ENCODE results near the gene LTB4R.
"Not testable (repeated sequence)": the region's sequence is repeated elsewhere in the genome, so short reads cannot be mapped to it uniquely, and the experiment has no call there.

The LTB4R gene

GRCh38 chr14:24348186-24348585, 36.9 kb downstream of the LTB4R start:
- no peak for DNase-seq

- no peak for DNase-seq
These were observed 38.4 kb downstream of the LTB4R start for GRCh38 chr14:24349742-24350141.

- no peak for DNase-seq
These were observed 40.2 kb downstream of the LTB4R start for GRCh38 chr14:24351517-24351916.

- DNase-seq, result no peak
These were observed 42.5 kb downstream of the LTB4R start for GRCh38 chr14:24353559-24354481.

- DNase-seq, result not testable (repeated sequence)
These were observed 43.2 kb downstream of the LTB4R start for GRCh38 chr14:24354482-24354825.

GRCh38 chr14:24355009-24355408, 43.7 kb downstream of the LTB4R start:
- DNase-seq, result no peak

GRCh38 chr14:24356208-24356607, 44.9 kb downstream of the LTB4R start:
- DNase-seq, result no peak

- no peak for DNase-seq
These were observed 49.0 kb downstream of the LTB4R start for GRCh38 chr14:24360281-24360680.

- DNase-seq, result no peak
These were observed 50.0 kb downstream of the LTB4R start for GRCh38 chr14:24361326-24361725.

GRCh38 chr14:24362241-24362960, 51.1 kb downstream of the LTB4R start:
- no peak for DNase-seq

GRCh38 chr14:24363401-24363800, 52.1 kb downstream of the LTB4R start:
- DNase-seq, result no peak

GRCh38 chr14:24364841-24365240, 53.5 kb downstream of the LTB4R start:
- no peak for DNase-seq

- peak; percentile 86 for DNase-seq
These were observed 54.5 kb downstream of the LTB4R start for GRCh38 chr14:24365600-24366412.

- DNase-seq, result no peak
These were observed 55.1 kb downstream of the LTB4R start for GRCh38 chr14:24366413-24366720.

- DNase-seq, result peak; percentile 68
These were observed 55.6 kb downstream of the LTB4R start for GRCh38 chr14:24366721-24367513.

Measured in activated effector memory CD4-positive, alpha-beta T cell treated with anti-CD3 and anti-CD28 coated beads, Interleukin-2, amount 50 U/mL, for 16 hours (primary cell).